HL-60 (cell line): ENCODE data around the gene HMGCS2.

Source experiments
- POLR2AphosphoS5 ChIP-seq: IDR thresholded peaks from 2 replicates; pipeline ENCODE4 v1.6.1; 2012; ENCODE audit warnings: low read depth
- SPI1 ChIP-seq: IDR thresholded peaks from 2 replicates; pipeline ENCODE4 v1.6.1; 2012; ENCODE audit warnings: low read depth, mild to moderate bottlenecking, borderline replicate concordance
- TF ChIP-seq, protein P1 (sequence below): IDR thresholded peaks from one replicate; pipeline ENCODE4 v1.5.1; 2011; ENCODE audit warnings: low read length, control low read depth, inconsistent platforms; ENCODE audit not compliant: insufficient read depth

DNA sequence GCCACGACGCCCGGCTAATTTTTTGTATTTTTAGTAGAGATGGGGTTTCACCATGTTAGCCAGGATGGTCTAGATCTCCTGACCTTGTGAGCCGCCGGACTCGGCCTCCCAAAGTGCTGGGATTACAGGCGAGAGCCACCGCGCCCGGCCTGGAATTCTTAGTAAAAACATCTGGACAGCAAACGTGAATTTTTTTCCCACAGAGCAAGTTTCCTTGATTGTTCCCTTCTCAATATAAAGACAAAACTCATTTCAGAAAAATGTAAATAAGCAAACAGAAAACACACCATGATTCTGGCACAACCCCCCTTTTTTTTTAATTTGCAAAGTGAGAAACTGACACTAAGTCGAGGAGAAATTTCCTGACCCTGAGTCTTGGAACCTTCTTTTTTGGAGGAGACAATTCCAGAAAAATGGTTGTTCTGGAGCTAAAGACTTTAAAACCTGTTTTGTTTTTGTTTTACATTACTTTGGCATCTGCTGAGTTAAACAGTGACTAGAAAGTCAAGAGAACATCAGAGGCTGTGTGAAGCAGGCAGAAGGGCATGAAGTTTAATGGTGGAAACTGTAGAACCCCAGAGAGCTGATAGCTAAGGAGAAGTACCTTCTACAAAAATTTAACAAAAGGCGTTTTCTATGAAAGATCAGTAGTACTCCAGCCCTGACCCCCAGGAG is 10.3 kb upstream of the HMGCS2 start:
- TF ChIP-seq, protein P1, sequence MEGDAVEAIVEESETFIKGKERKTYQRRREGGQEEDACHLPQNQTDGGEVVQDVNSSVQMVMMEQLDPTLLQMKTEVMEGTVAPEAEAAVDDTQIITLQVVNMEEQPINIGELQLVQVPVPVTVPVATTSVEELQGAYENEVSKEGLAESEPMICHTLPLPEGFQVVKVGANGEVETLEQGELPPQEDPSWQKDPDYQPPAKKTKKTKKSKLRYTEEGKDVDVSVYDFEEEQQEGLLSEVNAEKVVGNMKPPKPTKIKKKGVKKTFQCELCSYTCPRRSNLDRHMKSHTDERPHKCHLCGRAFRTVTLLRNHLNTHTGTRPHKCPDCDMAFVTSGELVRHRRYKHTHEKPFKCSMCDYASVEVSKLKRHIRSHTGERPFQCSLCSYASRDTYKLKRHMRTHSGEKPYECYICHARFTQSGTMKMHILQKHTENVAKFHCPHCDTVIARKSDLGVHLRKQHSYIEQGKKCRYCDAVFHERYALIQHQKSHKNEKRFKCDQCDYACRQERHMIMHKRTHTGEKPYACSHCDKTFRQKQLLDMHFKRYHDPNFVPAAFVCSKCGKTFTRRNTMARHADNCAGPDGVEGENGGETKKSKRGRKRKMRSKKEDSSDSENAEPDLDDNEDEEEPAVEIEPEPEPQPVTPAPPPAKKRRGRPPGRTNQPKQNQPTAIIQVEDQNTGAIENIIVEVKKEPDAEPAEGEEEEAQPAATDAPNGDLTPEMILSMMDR, result no peak
- no peak for TF ChIP-seq POLR2AphosphoS5
- no peak for TF ChIP-seq SPI1
